Activated CD8-positive, alpha-beta T cell treated with anti-CD3 and anti-CD28 coated beads, Interleukin-2, amount 10 ng/mL, durations not matched to agents 7 days and 5 days (primary cell): ENCODE results near the gene MAN1B1. TPM values are rescaled to one million over a fixed set of nuclear protein-coding genes. Genes with fewer than 3 reads are reported as not detected.

Experiments used
- ATAC-seq: fragments of 150-1000 bp; cut with Tn5 transposase; one replicate; pipeline ENCODE4 v1.10.0; 2021; ENCODE audit warnings: moderate library complexity
- CTCF ChIA-PET: fragments of 350-600 bp; sonication (Branson Sonifier 250); formaldehyde crosslinking; loops from one replicate; lab custom pipeline; 2021; ENCODE audit warnings: antibody characterized with exemption; lab: Charles Lee
- POLR2A ChIA-PET: fragments of 350-600 bp; sonication (Branson Sonifier 250); formaldehyde crosslinking; loops from one replicate; lab custom pipeline; 2021; ENCODE audit warnings: antibody characterized with exemption; lab: Charles Lee
- DNase-seq: peaks from one replicate; pipeline ENCODE4 v3.0.0-alpha.2; 2020
- H3K27ac Mint-ChIP-seq: one replicate; pipeline ENCODE4 v1.8.0; 2021; ENCODE audit warnings: mild to moderate bottlenecking, mixed read lengths
- H3K27me3 Mint-ChIP-seq: one replicate; pipeline ENCODE4 v1.8.0; 2021; ENCODE audit warnings: low read depth, mixed read lengths
- H3K36me3 Mint-ChIP-seq: one replicate; pipeline ENCODE4 v1.8.0; 2021; ENCODE audit warnings: low read depth, mixed read lengths
- H3K4me1 Mint-ChIP-seq: one replicate; pipeline ENCODE4 v1.8.0; 2021; ENCODE audit warnings: low read depth, mixed read lengths
- H3K4me3 Mint-ChIP-seq: one replicate; pipeline ENCODE4 v1.8.0; 2021; ENCODE audit warnings: mild to moderate bottlenecking, mixed read lengths
- H3K9me3 Mint-ChIP-seq: one replicate; pipeline ENCODE4 v1.8.0; 2022; ENCODE audit warnings: mixed read lengths; ENCODE audit not compliant: insufficient read depth
- total RNA-seq, 2 experiments: library from RNA; stranded (reverse); gene quantifications; one replicate each; pipeline ENCODE4 v1.2.3, GENCODE V29; 2021

MAN1B1 gene
- total RNA-seq, 2 experiments from 2014 or later, result 42.2 to 49.2 TPM

GRCh38 chr9:137064027-137064879 is 22.5 kb upstream of the MAN1B1 start:
- peak; percentile 63 for DNase-seq
- H3K9me3 Mint-ChIP-seq, result no peaks in the 10 kb centered on the region
- H3K27me3 Mint-ChIP-seq, result no peaks in the 10 kb centered on the region
- peaks cover 16% of the 10 kb centered on the region for H3K4me1 Mint-ChIP-seq
- ChIA-PET POLR2A (interaction anchor here (1.3 kb wide), 1 partner anchor 23 kb away, joined by 5 read pairs; the partner anchor contains the start of gene MAN1B1), CTCF (interaction anchor here (0.8 to 2.5 kb wide), 11 partner anchors 9 to 162 kb away, joined by 3 to 18 read pairs (median 4); partner anchors contain the start of genes DPP7, NPDC1 and UAP1L1)
- H3K27ac Mint-ChIP-seq, result no peak overlapping the region
- H3K4me3 Mint-ChIP-seq, result no peak overlapping the region
- no peak for ATAC-seq
- H3K36me3 Mint-ChIP-seq, result peaks cover 10% of the 10 kb centered on the region

DNA sequence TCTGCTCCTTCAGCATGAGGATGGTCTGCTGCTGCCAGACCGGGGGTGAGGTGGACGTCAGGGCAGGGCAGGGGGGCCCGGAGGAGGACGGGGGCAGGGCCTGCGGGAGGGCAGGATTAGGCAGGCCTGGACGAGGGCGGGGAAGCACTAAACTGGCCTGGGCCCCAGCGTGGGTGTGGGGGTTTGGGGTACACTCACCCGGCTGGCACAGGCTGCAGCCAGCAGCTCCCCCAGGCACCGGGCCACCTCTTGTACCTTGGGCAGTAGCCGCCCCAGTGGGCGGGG is 22.0 kb upstream of the MAN1B1 start:
- H3K36me3 Mint-ChIP-seq, result peaks cover 10% of the 10 kb centered on the region
- POLR2A ChIA-PET, result interaction anchor here (1.3 kb wide), 1 partner anchor 22 kb away, joined by 5 read pairs; the partner anchor contains the start of gene MAN1B1

GRCh38 chr9:137065336-137065967 is 21.3 kb upstream of the MAN1B1 start:
- H3K27me3 Mint-ChIP-seq, result no peaks in the 10 kb centered on the region
- peaks cover 16% of the 10 kb centered on the region for H3K4me1 Mint-ChIP-seq
- no peak for DNase-seq
- ATAC-seq, result no peak
- H3K9me3 Mint-ChIP-seq, result no peaks in the 10 kb centered on the region
- no peak overlapping the region for H3K27ac Mint-ChIP-seq
- CTCF ChIA-PET, result interaction anchor here (1.5 to 6.2 kb wide), 4 partner anchors 17 to 223 kb away, joined by 3 to 78 read pairs (median 12); partner anchors contain the start of genes AJM1, DPP7 and NPDC1
- peaks cover 10% of the 10 kb centered on the region for H3K36me3 Mint-ChIP-seq
- POLR2A ChIA-PET, result interaction anchor here (1.3 kb wide), 1 partner anchor 22 kb away, joined by 5 read pairs; the partner anchor contains the start of gene MAN1B1
- H3K4me3 Mint-ChIP-seq, result no peak overlapping the region

More for the DNA sequence above, 22.0 kb upstream of the MAN1B1 start:
- no peaks in the 10 kb centered on the region for H3K9me3 Mint-ChIP-seq
- H3K27ac Mint-ChIP-seq, result no peak overlapping the region
- H3K27me3 Mint-ChIP-seq, result no peaks in the 10 kb centered on the region
- H3K4me1 Mint-ChIP-seq, result peaks cover 16% of the 10 kb centered on the region
- DNase-seq, result no peak
- CTCF ChIA-PET, result interaction anchor here (0.9 to 6.2 kb wide), 7 partner anchors 9 to 161 kb away, joined by 3 to 78 read pairs (median 4); partner anchors contain the start of genes DPP7 and NPDC1
- H3K4me3 Mint-ChIP-seq, result no peak overlapping the region
- no peak for ATAC-seq

DNA sequence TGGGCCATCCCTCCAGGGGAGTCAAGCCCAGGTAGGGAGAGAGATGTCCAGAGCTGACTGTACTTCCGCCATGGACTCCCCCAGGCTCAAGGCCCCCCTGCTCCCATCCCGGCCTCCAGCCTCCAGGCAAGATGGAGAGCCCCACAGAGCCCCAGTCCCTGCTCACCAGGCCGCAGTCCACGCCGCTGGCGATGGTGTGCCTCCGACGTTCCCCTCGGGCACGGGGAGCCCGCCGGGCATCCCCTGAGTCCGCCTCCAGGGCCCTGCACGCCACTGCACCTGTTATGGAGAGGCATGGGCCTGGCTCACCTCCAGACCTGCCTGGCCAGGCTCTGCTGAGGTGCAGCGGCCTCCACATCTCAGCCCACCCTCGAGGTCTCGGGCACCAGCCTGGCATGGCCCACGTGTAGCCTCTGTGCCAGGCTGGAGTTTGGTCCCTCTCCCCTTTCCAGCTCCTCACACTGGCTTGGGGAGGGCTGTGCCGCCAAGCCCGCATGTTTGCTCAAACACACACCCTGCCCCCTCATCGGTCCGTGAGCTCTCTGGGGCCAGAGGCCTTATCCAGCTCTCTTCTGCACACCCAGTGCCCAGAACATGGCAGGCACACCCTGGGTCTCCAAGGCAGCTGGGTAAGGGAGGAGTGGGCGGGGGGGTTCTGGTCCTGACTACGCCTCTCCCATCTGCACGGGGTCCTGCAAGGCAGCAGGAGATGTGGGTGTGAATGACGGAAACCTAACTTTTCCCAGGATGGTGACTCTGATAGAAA is 20.5 kb upstream of the MAN1B1 start:
- Mint-ChIP-seq H3K27me3 (no peaks in the 10 kb centered on the region), H3K4me1 (peaks cover 24% of the 10 kb centered on the region), H3K36me3 (peaks cover 10% of the 10 kb centered on the region), H3K9me3 (no peaks in the 10 kb centered on the region), H3K27ac (no peak overlapping the region), H3K4me3 (no peak overlapping the region)
- DNase-seq, result no peak
- no peak for ATAC-seq
- ChIA-PET POLR2A (no interaction called here), CTCF (interaction anchor here (0.6 to 6.2 kb wide), 11 partner anchors 9 to 224 kb away, joined by 3 to 78 read pairs (median 27); partner anchors contain the start of genes ABCA2, AJM1, MAN1B1 and NPDC1)

DNA sequence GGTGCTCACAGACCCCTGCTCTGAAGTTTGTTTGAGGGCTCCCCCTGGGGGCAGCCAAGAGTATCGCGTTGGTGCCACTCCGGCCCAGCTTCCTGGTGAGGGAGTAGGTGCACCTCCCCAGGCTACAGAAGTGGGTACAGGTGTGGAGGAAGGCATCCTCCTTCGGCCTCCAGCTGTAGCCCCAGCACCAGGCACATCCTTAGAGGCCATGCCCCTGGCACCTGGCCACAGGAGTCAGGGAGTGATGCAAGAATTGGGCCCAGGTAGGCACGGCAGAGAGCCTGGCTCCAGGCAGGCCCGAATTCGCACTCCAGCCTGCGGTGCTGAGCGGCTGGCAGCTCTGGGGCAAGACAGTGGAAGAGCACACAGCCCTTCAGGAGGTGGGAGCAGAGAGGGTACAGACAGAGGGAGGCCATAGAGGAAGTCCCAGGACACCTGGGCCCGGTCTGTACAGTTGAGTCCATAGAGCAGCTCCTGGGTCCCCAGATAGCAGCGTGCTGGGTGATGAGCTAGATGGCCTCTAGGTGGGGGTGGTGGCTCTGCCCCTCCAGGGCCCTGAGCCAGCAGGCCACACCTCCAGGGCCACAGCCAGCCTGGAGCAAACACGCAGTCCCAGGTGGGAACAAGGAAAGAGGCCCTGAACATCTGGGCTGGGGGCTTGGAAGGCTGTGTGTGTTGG is 18.8 kb upstream of the MAN1B1 start:
- Mint-ChIP-seq H3K27me3 (no peaks in the 10 kb centered on the region), H3K27ac (peak overlapping the region; percentile 81), H3K36me3 (peaks cover 10% of the 10 kb centered on the region), H3K4me1 (peaks cover 31% of the 10 kb centered on the region), H3K9me3 (no peaks in the 10 kb centered on the region), H3K4me3 (peak overlapping the region; percentile 70)
- POLR2A ChIA-PET, result interaction anchor here (0.9 to 4.7 kb wide), 3 partner anchors 19 to 173 kb away, joined by 4 to 49 read pairs (median 4); partner anchors contain the start of genes MAN1B1 and TUBB4B
- ATAC-seq, result peak; percentile 60
- peak; percentile 93 for DNase-seq
- CTCF ChIA-PET, result interaction anchor here (0.7 to 6.2 kb wide), 34 partner anchors 9 to 277 kb away, joined by 3 to 78 read pairs (median 5); partner anchors contain the start of genes ABCA2, AJM1, ANAPC2 and MAN1B1

GRCh38 chr9:137068539-137069507 is 18.0 kb upstream of the MAN1B1 start:
- H3K27ac Mint-ChIP-seq, result no peak overlapping the region
- ATAC-seq, result no peak
- peaks cover 10% of the 10 kb centered on the region for H3K36me3 Mint-ChIP-seq
- no peaks in the 10 kb centered on the region for H3K9me3 Mint-ChIP-seq
- POLR2A ChIA-PET, result interaction anchor here (0.6 to 4.7 kb wide), 7 partner anchors 9 to 172 kb away, joined by 3 to 49 read pairs (median 6); partner anchors contain the start of genes ANAPC2, MAN1B1, SSNA1 and TUBB4B
- H3K27me3 Mint-ChIP-seq, result no peaks in the 10 kb centered on the region
- peak overlapping the region; percentile 70 for H3K4me3 Mint-ChIP-seq
- CTCF ChIA-PET, result interaction anchor here (0.8 to 6.2 kb wide), 33 partner anchors 8 to 285 kb away, joined by 3 to 78 read pairs (median 6); partner anchors contain the start of genes ABCA2, AJM1, ANAPC2 and MAN1B1
- DNase-seq, result no peak
- peaks cover 31% of the 10 kb centered on the region for H3K4me1 Mint-ChIP-seq

GRCh38 chr9:137069508-137070091 is 17.2 kb upstream of the MAN1B1 start:
- ChIA-PET CTCF (interaction anchor here (1.2 to 6.2 kb wide), 15 partner anchors 12 to 286 kb away, joined by 3 to 78 read pairs (median 6); partner anchors contain the start of genes MAN1B1 and NPDC1), POLR2A (interaction anchor here (0.6 to 4.7 kb wide), 10 partner anchors 10 to 173 kb away, joined by 3 to 49 read pairs (median 6); partner anchors contain the start of genes ANAPC2, MAN1B1, SSNA1 and TUBB4B)
- Mint-ChIP-seq H3K9me3 (no peaks in the 10 kb centered on the region), H3K4me1 (peaks cover 28% of the 10 kb centered on the region), H3K27me3 (no peaks in the 10 kb centered on the region), H3K36me3 (peaks cover 7% of the 10 kb centered on the region), H3K27ac (no peak overlapping the region), H3K4me3 (peak overlapping the region; percentile 86)
- DNase-seq (no peak), ATAC-seq (peak; percentile 6)

GRCh38 chr9:137070201-137070905 is 16.4 kb upstream of the MAN1B1 start, which contains the start of gene SAPCD2:
Gene SAPCD2 (minus strand): TSS chr9:137070557. CDS start chr9:137070460, 97 bp downstream.
- Mint-ChIP-seq H3K27me3 (no peaks in the 10 kb centered on the region), H3K9me3 (no peaks in the 10 kb centered on the region), H3K27ac (peak within 1 kb of the TSS; percentile 91), H3K36me3 (peaks cover 7% of the 10 kb centered on the region), H3K4me1 (peaks cover 28% of the 10 kb centered on the region), H3K4me3 (peak within 1 kb of the TSS; percentile 86)
- DNase-seq (peak; percentile 92), ATAC-seq (peak; percentile 90)
- ChIA-PET CTCF (interaction anchor here (1.1 to 6.2 kb wide), 14 partner anchors 11 to 287 kb away, joined by 3 to 78 read pairs (median 5); partner anchors contain the start of genes MAN1B1 and NPDC1), POLR2A (interaction anchor here (0.7 to 4.7 kb wide), 13 partner anchors 11 to 549 kb away, joined by 3 to 49 read pairs (median 5); partner anchors contain the start of genes ANAPC2, MAN1B1, SSNA1 and TUBB4B)
